Stimulated activated CD8-positive, alpha-beta memory T cell treated with anti-CD3 and anti-CD28 coated beads, Interleukin-2, amount 100 ng/mL, for 48 hours (primary cell): ENCODE results near the gene WFDC11.

Experiments used
- DNase-seq, 2 donors: peaks; one replicate each; pipeline ENCODE4 v3.0.0-alpha.2; 2020; ENCODE audit warnings: low read depth in 2 of 2

The WFDC11 gene

DNA sequence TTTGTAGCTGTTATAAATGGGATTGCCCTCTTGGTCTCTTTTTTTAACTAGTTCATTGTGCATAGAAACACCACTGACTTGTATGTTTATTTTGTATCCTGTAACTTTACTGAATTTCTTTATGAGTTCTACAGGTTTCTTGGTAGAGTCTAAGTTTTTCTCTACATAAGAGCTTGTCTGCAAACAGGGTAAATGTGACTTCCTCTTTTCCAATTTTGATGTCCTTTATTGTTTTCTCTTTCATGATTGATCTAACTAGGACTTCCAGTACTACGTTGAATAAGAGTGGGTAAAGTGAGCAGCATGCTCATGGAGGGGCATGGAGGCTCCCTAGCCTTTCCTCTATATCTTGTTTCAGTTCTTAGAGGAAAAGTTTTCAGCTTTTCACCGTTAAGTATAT lies 43.5 kb downstream of the WFDC11 start:
- no peak for DNase-seq

DNA sequence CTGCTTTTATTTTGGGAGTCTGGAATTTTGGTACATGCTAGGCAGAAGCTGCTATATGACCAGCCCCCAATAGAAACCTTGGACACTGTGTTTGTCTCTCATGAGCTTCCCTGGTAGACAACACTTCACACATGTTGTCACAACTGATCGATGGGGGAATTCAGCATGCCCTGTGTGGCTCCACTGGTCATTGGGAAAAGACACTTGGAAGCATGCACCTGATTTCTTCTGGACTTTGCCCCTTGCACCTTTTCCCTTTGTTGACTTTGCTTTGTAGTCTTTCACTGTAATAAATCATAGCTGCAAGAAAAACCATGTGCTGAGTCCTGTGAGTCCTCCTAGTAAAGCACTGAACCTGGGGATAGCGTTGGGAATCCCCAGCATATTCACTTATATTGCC lies 48.4 kb downstream of the WFDC11 start:
- no peak for DNase-seq

DNA sequence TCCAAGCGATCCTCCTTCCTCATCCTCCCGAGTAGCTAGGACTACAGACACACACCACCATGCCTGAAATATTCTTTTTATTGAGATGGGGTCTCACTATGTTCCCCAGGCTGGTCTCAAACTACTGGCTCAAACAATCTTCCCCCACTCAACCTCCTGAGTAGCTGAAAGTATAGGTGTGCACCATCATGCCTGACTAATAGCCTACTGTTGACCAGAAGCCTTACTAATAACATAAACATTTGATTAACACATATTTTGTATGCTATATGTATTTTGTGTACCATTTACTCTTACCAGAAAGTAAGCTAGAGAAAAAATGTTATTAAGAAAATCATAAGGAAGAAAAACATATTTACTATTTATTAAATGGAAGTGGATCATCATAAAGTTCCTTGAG lies 52.4 kb downstream of the WFDC11 start:
- no peak for DNase-seq

DNA sequence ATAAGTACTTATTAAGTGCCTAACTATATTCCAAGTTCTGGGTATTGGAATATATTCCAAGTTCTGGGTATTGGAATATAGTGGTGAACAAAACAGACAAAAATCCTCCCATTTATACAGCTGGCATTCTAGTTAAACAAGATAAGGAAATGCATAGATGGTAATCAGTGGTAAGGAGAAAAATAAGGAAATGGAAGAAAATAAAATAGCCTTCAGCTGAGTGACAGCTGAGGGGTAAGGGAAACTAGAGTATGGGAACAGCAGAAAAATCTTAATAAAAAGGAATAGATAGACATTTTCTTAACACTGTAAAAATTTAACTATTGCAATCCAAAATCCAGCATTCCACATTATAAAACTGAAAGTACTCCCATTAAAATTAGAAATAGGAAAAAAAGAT lies 57.7 kb downstream of the WFDC11 start:
- DNase-seq = no peak

DNA sequence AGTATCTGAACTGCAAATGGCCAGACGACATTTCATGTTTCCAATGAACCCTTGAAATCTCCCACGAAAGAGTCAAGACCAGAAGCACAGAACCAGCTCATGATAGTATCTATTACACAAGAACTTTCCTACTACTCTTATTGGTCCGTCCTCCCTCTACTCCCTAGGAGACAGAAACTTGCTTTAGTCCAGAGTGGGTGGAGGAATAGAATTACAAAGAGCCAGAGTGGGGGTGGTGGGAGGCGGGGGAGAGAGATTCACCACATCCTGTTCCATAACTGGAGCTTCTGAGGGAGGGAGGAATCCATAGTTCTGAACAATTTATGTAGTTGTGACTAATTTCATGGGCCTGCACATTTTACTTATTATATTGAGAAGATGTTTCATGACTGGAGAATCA lies 59.0 kb downstream of the WFDC11 start:
- peak; percentile 25 to 42 for DNase-seq

DNA sequence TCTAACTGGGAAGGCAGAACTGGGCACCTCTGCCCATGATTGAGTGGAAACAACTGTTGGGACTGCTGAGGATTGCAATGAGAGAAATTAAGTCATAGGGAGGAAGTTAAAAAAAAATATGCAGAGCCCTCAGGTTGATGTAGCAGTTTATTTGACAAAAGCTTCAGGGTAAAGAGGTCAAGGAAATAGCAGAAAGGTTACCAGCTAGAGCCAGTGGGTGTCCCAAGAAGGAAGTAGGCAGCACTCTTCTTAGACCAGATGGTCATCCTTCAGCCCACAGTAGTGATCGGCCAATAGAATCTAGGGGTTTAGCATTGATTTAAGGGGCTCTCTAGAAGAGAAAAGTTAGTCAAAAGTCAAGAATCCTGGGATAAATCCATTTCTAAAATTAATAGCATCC lies 62.2 kb downstream of the WFDC11 start:
- DNase-seq = no peak
